Measurements from ENCODE around the gene KRT10. TPM values are rescaled to one million over a fixed set of nuclear protein-coding genes. Genes with fewer than 3 reads are reported as not detected.

The KRT10 gene
- polyA plus RNA-seq, 1 donor = 40.7 TPM

GRCh38 chr17:40836020-40836419 is 13.6 kb upstream of the KRT10 start:
- no CpG with 5 or more reads among the region's 4 CpGs for WGBS (ENCODE audit: insufficient coverage, low lambda C conversion rate)
- H3K9me3 ChIP-seq (ENCODE audit: control insufficient read depth, low read depth, low read length) = no peaks in the 10 kb centered on the region
- peaks cover 6% of the 10 kb centered on the region for H3K36me3 ChIP-seq (ENCODE audit: control insufficient read depth, insufficient read depth, low read length)
- H3K4me3 ChIP-seq (ENCODE audit: low read length) = no peak overlapping the region
- no peak for DNase-seq
- H3K4me1 ChIP-seq (ENCODE audit: control insufficient read depth, insufficient read depth, low read length) = no peaks in the 10 kb centered on the region
- H3K27ac ChIP-seq (ENCODE audit: low read length) = no peak overlapping the region
- no peaks in the 10 kb centered on the region for H3K27me3 ChIP-seq (ENCODE audit: control insufficient read depth, insufficient read depth, low read length)

DNA sequence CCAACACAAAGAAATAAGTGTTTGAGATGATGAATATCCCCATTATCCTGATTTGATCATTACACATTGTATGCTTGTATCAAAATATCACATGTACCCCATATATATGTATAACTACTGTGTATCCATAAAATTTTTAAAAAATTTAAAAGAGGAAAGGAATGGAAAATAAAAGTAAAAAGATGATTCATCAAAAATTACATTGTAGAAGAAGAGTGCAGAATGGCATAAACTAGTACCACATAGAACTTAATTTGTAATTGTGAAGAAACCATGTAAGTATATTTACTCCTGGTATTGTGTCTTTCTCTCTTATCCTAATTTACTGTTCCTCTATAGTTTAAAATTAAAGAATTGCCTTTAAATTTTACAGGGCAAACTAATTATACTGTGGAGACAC is 11.5 kb upstream of the KRT10 start:
- no peak for DNase-seq
- Histone ChIP-seq H3K27ac (ENCODE audit: low read length) (no peak overlapping the region), H3K27me3 (ENCODE audit: control insufficient read depth, insufficient read depth, low read length) (no peaks in the 10 kb centered on the region), H3K4me3 (ENCODE audit: low read length) (no peak overlapping the region), H3K4me1 (ENCODE audit: control insufficient read depth, insufficient read depth, low read length) (no peaks in the 10 kb centered on the region), H3K36me3 (ENCODE audit: control insufficient read depth, insufficient read depth, low read length) (peaks cover 6% of the 10 kb centered on the region), H3K9me3 (ENCODE audit: control insufficient read depth, low read depth, low read length) (no peaks in the 10 kb centered on the region)

GRCh38 chr17:40832840-40833239 is 10.4 kb upstream of the KRT10 start:
- H3K36me3 ChIP-seq (ENCODE audit: control insufficient read depth, insufficient read depth, low read length) = peaks cover 6% of the 10 kb centered on the region
- no peaks in the 10 kb centered on the region for H3K27me3 ChIP-seq (ENCODE audit: control insufficient read depth, insufficient read depth, low read length)
- H3K27ac ChIP-seq (ENCODE audit: low read length) = no peak overlapping the region
- no peaks in the 10 kb centered on the region for H3K4me1 ChIP-seq (ENCODE audit: control insufficient read depth, insufficient read depth, low read length)
- DNase-seq = no peak
- 60% methylated on average over 1 of the region's 3 CpGs for WGBS (ENCODE audit: insufficient coverage, low lambda C conversion rate)
- no peak overlapping the region for H3K4me3 ChIP-seq (ENCODE audit: low read length)
- H3K9me3 ChIP-seq (ENCODE audit: control insufficient read depth, low read depth, low read length) = no peaks in the 10 kb centered on the region

DNA sequence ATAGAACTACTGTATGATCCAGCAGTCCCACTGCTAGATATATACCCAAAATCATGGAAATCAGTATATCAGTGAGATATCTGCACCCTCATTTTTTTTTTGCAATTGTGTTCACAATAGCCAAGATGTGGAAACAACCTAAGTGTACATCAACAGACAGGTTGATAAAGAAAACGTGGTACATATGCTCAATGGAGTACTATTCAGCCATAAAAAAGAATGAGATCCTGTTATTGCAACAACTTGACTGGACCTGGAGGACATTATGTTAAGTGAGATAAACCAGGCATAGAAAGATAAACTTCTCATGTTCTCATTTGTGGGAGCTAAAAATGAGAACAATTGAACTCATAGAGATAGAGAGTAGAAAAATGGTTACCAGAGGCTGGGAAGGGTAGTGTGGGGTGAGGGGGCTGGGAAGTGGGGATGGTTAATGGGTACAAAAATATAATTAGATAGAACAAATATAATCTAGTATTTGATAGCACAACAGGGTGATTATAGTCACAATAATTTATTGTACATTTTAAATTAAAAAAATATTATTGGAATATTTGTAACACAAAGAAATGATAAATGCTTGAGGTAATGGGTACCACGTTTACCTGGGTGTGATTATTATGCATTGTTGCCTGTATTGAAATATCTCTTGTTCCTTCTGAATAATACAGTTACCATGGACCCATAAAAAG is 7.8 kb upstream of the KRT10 start:
- no peak for DNase-seq
- no peaks in the 10 kb centered on the region for H3K4me1 ChIP-seq (ENCODE audit: control insufficient read depth, insufficient read depth, low read length)
- H3K9me3 ChIP-seq (ENCODE audit: control insufficient read depth, low read depth, low read length) = no peaks in the 10 kb centered on the region
- no CpG with 5 or more reads among the region's 2 CpGs for WGBS (ENCODE audit: insufficient coverage, low lambda C conversion rate)
- no peaks in the 10 kb centered on the region for H3K27me3 ChIP-seq (ENCODE audit: control insufficient read depth, insufficient read depth, low read length)
- no peak overlapping the region for H3K4me3 ChIP-seq (ENCODE audit: low read length)
- H3K36me3 ChIP-seq (ENCODE audit: control insufficient read depth, insufficient read depth, low read length) = peaks cover 6% of the 10 kb centered on the region
- no peak overlapping the region for H3K27ac ChIP-seq (ENCODE audit: low read length)

DNA sequence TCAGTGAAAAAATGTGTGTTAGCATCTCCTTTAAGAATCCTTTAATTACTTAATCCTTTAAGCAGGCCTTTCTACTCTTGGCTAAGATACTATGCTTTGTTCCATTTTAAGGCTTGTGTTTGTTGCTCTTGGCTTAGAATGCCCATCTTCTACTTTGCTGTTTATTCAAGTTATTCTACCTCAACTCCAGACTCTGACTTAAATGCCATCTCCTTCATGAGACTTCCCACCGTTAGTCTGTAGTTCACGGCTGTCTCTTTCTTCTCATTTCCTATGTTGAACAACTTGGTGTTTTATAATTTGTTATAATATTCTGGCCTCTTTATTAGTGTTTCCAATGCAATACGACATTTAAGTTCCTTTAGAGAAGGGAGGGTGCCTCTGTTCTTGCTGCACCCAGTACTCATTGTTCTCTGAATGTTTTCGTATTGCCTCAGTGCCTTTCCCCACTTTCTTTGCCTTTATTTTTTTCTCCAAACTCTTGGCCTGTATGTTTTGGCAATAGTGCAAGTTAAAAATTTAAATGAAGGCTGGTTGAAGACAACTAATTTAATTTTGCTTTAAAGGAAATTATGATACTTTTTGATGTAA is 6.1 kb upstream of the KRT10 start:
- H3K4me3 ChIP-seq (ENCODE audit: low read length) = no peak overlapping the region
- 95% methylated on average over 3 of the region's 4 CpGs for WGBS (ENCODE audit: insufficient coverage, low lambda C conversion rate)
- H3K9me3 ChIP-seq (ENCODE audit: control insufficient read depth, low read depth, low read length) = no peaks in the 10 kb centered on the region
- no peaks in the 10 kb centered on the region for H3K27me3 ChIP-seq (ENCODE audit: control insufficient read depth, insufficient read depth, low read length)
- H3K4me1 ChIP-seq (ENCODE audit: control insufficient read depth, insufficient read depth, low read length) = no peaks in the 10 kb centered on the region
- DNase-seq = no peak
- no peaks in the 10 kb centered on the region for H3K36me3 ChIP-seq (ENCODE audit: control insufficient read depth, insufficient read depth, low read length)
- H3K27ac ChIP-seq (ENCODE audit: low read length) = no peak overlapping the region

- H3K36me3 ChIP-seq (ENCODE audit: control insufficient read depth, insufficient read depth, low read length) = no peaks in the 10 kb centered on the region
- no peaks in the 10 kb centered on the region for H3K27me3 ChIP-seq (ENCODE audit: control insufficient read depth, insufficient read depth, low read length)
- no peak overlapping the region for H3K27ac ChIP-seq (ENCODE audit: low read length)
- H3K4me1 ChIP-seq (ENCODE audit: control insufficient read depth, insufficient read depth, low read length) = no peaks in the 10 kb centered on the region
- no peaks in the 10 kb centered on the region for H3K9me3 ChIP-seq (ENCODE audit: control insufficient read depth, low read depth, low read length)
- H3K4me3 ChIP-seq (ENCODE audit: low read length) = no peak overlapping the region
- no peak for DNase-seq
- 67% methylated on average over 1 of the region's 7 CpGs for WGBS (ENCODE audit: insufficient coverage, low lambda C conversion rate)
Observed at GRCh38 chr17:40827746-40828453, 5.5 kb upstream of the KRT10 start.

- WGBS (ENCODE audit: insufficient coverage, low lambda C conversion rate) = no CpG with 5 or more reads among the region's 2 CpGs
- no peaks in the 10 kb centered on the region for H3K4me1 ChIP-seq (ENCODE audit: control insufficient read depth, insufficient read depth, low read length)
- DNase-seq = no peak
- no peak overlapping the region for H3K27ac ChIP-seq (ENCODE audit: low read length)
- no peaks in the 10 kb centered on the region for H3K9me3 ChIP-seq (ENCODE audit: control insufficient read depth, low read depth, low read length)
- no peaks in the 10 kb centered on the region for H3K36me3 ChIP-seq (ENCODE audit: control insufficient read depth, insufficient read depth, low read length)
- H3K27me3 ChIP-seq (ENCODE audit: control insufficient read depth, insufficient read depth, low read length) = no peaks in the 10 kb centered on the region
- no peak overlapping the region for H3K4me3 ChIP-seq (ENCODE audit: low read length)
Observed at GRCh38 chr17:40825599-40825998, 3.2 kb upstream of the KRT10 start.

GRCh38 chr17:40824015-40824832 is 1.8 kb upstream of the KRT10 start:
- DNase-seq = no peak
- Histone ChIP-seq H3K4me1 (ENCODE audit: control insufficient read depth, insufficient read depth, low read length) (no peaks in the 10 kb centered on the region), H3K4me3 (ENCODE audit: low read length) (no peak overlapping the region), H3K9me3 (ENCODE audit: control insufficient read depth, low read depth, low read length) (no peaks in the 10 kb centered on the region), H3K36me3 (ENCODE audit: control insufficient read depth, insufficient read depth, low read length) (no peaks in the 10 kb centered on the region), H3K27me3 (ENCODE audit: control insufficient read depth, insufficient read depth, low read length) (no peaks in the 10 kb centered on the region), H3K27ac (ENCODE audit: low read length) (no peak overlapping the region)
- WGBS (ENCODE audit: insufficient coverage, low lambda C conversion rate) = 100% methylated on average over 1 of the region's 1 CpG

- Histone ChIP-seq H3K4me1 (ENCODE audit: control insufficient read depth, insufficient read depth, low read length) (no peaks in the 10 kb centered on the region), H3K9me3 (ENCODE audit: control insufficient read depth, low read depth, low read length) (no peaks in the 10 kb centered on the region), H3K4me3 (ENCODE audit: low read length) (no peak overlapping the region), H3K27me3 (ENCODE audit: control insufficient read depth, insufficient read depth, low read length) (no peaks in the 10 kb centered on the region), H3K27ac (ENCODE audit: low read length) (no peak overlapping the region), H3K36me3 (ENCODE audit: control insufficient read depth, insufficient read depth, low read length) (peaks cover 8% of the 10 kb centered on the region)
- DNase-seq = no peak
Observed at GRCh38 chr17:40821536-40821935, 878 bp downstream of the KRT10 start.

DNA sequence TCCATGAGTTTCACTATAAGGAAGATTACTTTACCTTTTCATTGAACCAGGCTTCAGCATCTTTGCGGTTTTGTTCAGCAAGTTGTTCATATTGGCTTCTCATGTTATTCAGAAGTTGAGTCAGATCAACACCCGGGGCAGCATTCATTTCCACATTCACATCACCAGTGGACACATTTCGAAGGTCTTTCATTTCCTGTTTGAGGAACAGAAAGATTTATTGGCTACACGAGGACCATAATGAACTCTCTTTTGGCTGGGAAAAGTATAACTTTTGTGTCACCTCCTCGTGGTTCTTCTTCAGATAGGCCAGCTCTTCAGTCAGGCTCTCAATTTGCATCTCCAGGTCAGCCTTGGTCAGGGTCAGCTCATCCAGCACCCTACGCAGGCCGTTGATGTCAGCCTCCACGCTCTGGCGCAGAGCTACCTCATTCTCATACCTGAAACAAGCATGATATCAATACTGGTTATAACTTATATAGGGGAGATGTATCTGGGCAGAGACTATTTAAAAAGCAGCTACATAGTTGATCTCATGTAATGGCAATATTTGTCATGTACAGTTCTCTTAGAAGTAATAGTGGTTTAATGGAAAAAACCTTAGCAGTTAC is 2.1 kb downstream of the KRT10 start:
- no peak overlapping the region for H3K27ac ChIP-seq (ENCODE audit: low read length)
- H3K36me3 ChIP-seq (ENCODE audit: control insufficient read depth, insufficient read depth, low read length) = peaks cover 8% of the 10 kb centered on the region
- no peaks in the 10 kb centered on the region for H3K9me3 ChIP-seq (ENCODE audit: control insufficient read depth, low read depth, low read length)
- no CpG with 5 or more reads among the region's 9 CpGs for WGBS (ENCODE audit: insufficient coverage, low lambda C conversion rate)
- no peaks in the 10 kb centered on the region for H3K27me3 ChIP-seq (ENCODE audit: control insufficient read depth, insufficient read depth, low read length)
- DNase-seq = no peak
- H3K4me3 ChIP-seq (ENCODE audit: low read length) = no peak overlapping the region
- no peaks in the 10 kb centered on the region for H3K4me1 ChIP-seq (ENCODE audit: control insufficient read depth, insufficient read depth, low read length)

Data from large intestine (tissue), 3 donors.